Renal cortex interstitium (tissue), 11 donors: Measurements from ENCODE around the gene BCAR1. TPM values are rescaled to one million over a fixed set of nuclear protein-coding genes. Genes with fewer than 3 reads are reported as not detected.

Source experiments
- DNase-seq, 11 donors: peaks; one replicate each; pipeline ENCODE4 v3.0.0-alpha.2; 2013; ENCODE audit warnings: low read depth in 9 of 11, low spot score in 4 of 11; ENCODE audit errors: extremely low read depth in 1 of 11
- polyA plus RNA-seq, 3 donors: library from polyadenylated mRNA; unstranded; fragments of 120-200 nt; gene quantifications; one replicate each; pipeline ENCODE4 v1.2.1, GENCODE V29; 2013; ENCODE audit not compliant: insufficient read length in 3 of 3

Gene BCAR1
- polyA plus RNA-seq, 3 donors, result 40.5 to 66.3 (median 63.9) TPM

GRCh38 chr16:75262104-75262799, 10.8 kb upstream of the BCAR1 start:
- no peak for DNase-seq

GRCh38 chr16:75261590-75262078, 10.2 kb upstream of the BCAR1 start:
- DNase-seq, result no peak

- DNase-seq, result no peak
Measured at GRCh38 chr16:75260851-75261589, 9.6 kb upstream of the BCAR1 start.

- no peak for DNase-seq
Measured at GRCh38 chr16:75258807-75259141, 7.3 kb upstream of the BCAR1 start.

GRCh38 chr16:75257886-75258806, 6.7 kb upstream of the BCAR1 start:
- DNase-seq, result no peak

- DNase-seq, result no peak
Measured at GRCh38 chr16:75256696-75257343, 5.4 kb upstream of the BCAR1 start.

GRCh38 chr16:75256059-75256571, 4.7 kb upstream of the BCAR1 start:
- DNase-seq, result no peak

- no peak for DNase-seq
Measured at GRCh38 chr16:75254359-75254837, 3.0 kb upstream of the BCAR1 start.

GRCh38 chr16:75252946-75253911, 1.8 kb upstream of the BCAR1 start:
- no peak for DNase-seq

- no peak for DNase-seq
Measured at GRCh38 chr16:75252049-75252864, 833 bp upstream of the BCAR1 start.

GRCh38 chr16:75250809-75251279, 580 bp downstream of the BCAR1 start:
- DNase-seq, result no peak

- DNase-seq, result no peak
Measured at GRCh38 chr16:75250089-75250808, 1.2 kb downstream of the BCAR1 start.

GRCh38 chr16:75249441-75249840, 2.0 kb downstream of the BCAR1 start:
- no peak for DNase-seq

GRCh38 chr16:75248536-75249380, 2.7 kb downstream of the BCAR1 start:
- no peak for DNase-seq

- DNase-seq, result no peak
Measured at GRCh38 chr16:75248142-75248535, 3.3 kb downstream of the BCAR1 start.
